Neuronal stem cell (in vitro differentiated cells): Measurements from ENCODE around the gene CDKL4.

Source experiments
- DNase-seq: peaks from one replicate; pipeline ENCODE4 v3.0.0-alpha.2; 2013; ENCODE audit warnings: low spot score
- H2AFZ ChIP-seq: one replicate; pipeline ENCODE4 v1.6.1; 2013; ENCODE audit warnings: mild to moderate bottlenecking, low read length, inconsistent platforms
- H2AK5ac ChIP-seq: 2 replicates; pipeline ENCODE4 v1.6.1; 2013; ENCODE audit warnings: low read depth, mild to moderate bottlenecking, inconsistent platforms, low read length, moderate library complexity, mixed read lengths
- H2BK120ac ChIP-seq: 2 replicates; pipeline ENCODE4 v1.6.1; 2013; ENCODE audit warnings: low read depth, mild to moderate bottlenecking, inconsistent platforms, low read length, moderate library complexity, mixed read lengths
- H2BK12ac ChIP-seq: one replicate; pipeline ENCODE4 v1.6.1; 2013; ENCODE audit warnings: low read length, inconsistent platforms
- H2BK15ac ChIP-seq: 2 replicates; pipeline ENCODE4 v1.6.1; 2013; ENCODE audit warnings: mild to moderate bottlenecking, low read length, inconsistent platforms, mixed read lengths
- H2BK5ac ChIP-seq: one replicate; pipeline ENCODE4 v1.6.1; 2013; ENCODE audit warnings: inconsistent platforms, mild to moderate bottlenecking, low read length, moderate library complexity
- H3K14ac ChIP-seq: one replicate; pipeline ENCODE4 v1.6.1; 2013; ENCODE audit warnings: low read length, inconsistent platforms
- H3K18ac ChIP-seq: 2 replicates; pipeline ENCODE4 v1.6.1; 2013; ENCODE audit warnings: low read length, inconsistent platforms
- H3K23ac ChIP-seq: 2 replicates; pipeline ENCODE4 v1.6.1; 2013; ENCODE audit warnings: low read depth, mild to moderate bottlenecking, mixed read lengths, low read length, inconsistent platforms; ENCODE audit not compliant: poor library complexity
- H3K27ac ChIP-seq: replicated peaks from 3 replicates; pipeline ENCODE4 v1.5.1; 2013; ENCODE audit warnings: low read length, inconsistent platforms
- H3K27me3 ChIP-seq, 3 experiments: 2 replicates each; pipeline ENCODE4 v1.6.1; 2013; ENCODE audit warnings: low read length in 3 of 3, mild to moderate bottlenecking in 2 of 3, inconsistent platforms in 1 of 3, low read depth in 1 of 3, mixed read lengths in 1 of 3, moderate library complexity in 1 of 3; ENCODE audit not compliant: control insufficient read depth in 3 of 3, insufficient read depth in 3 of 3
- H3K36me3 ChIP-seq, 2 donors: replicated peaks in 1 of 2; 2 replicates each; pipeline ENCODE4 v1.6.1; 2013; ENCODE audit warnings: low read length in 2 of 2; ENCODE audit not compliant: control insufficient read depth in 2 of 2, insufficient read depth in 2 of 2
- H3K4ac ChIP-seq: 2 replicates; pipeline ENCODE4 v1.6.1; 2013; ENCODE audit warnings: inconsistent platforms, mild to moderate bottlenecking, low read length, moderate library complexity
- H3K4me1 ChIP-seq, 2 donors: 1 replicate in 1 of 2; 2 replicates in 1 of 2; pipeline ENCODE4 v1.6.1; 2013; ENCODE audit warnings: low read length in 2 of 2, low read depth in 1 of 2; ENCODE audit not compliant: control insufficient read depth in 2 of 2, insufficient read depth in 1 of 2
- H3K4me2 ChIP-seq: one replicate; pipeline ENCODE4 v1.6.1; 2013; ENCODE audit warnings: mild to moderate bottlenecking, low read length, inconsistent platforms; ENCODE audit not compliant: insufficient read depth, poor library complexity, severe bottlenecking
- H3K4me3 ChIP-seq, 2 donors: 2 replicates each; pipeline ENCODE4 v1.5.1; 2013; ENCODE audit warnings: low read length in 2 of 2, mild to moderate bottlenecking in 2 of 2, inconsistent platforms in 1 of 2, moderate library complexity in 1 of 2
- H3K79me1 ChIP-seq: one replicate; pipeline ENCODE4 v1.6.1; 2013; ENCODE audit warnings: low read depth, mild to moderate bottlenecking, inconsistent platforms, low read length, moderate library complexity
- H3K9ac ChIP-seq: one replicate; pipeline ENCODE4 v1.6.1; 2013; ENCODE audit warnings: mild to moderate bottlenecking, low read depth, low read length, inconsistent platforms; ENCODE audit not compliant: poor library complexity
- H3K9me3 ChIP-seq, 2 donors: replicated peaks in 1 of 2; 2 replicates each; pipeline versions ENCODE3 to v1.6.1; 2013; ENCODE audit warnings: low read length in 2 of 2, mild to moderate bottlenecking in 2 of 2, inconsistent platforms in 1 of 2, low read depth in 1 of 2, mixed read lengths in 1 of 2, moderate library complexity in 1 of 2; ENCODE audit not compliant: control insufficient read depth in 2 of 2, insufficient read depth in 1 of 2
- H4K8ac ChIP-seq: one replicate; pipeline ENCODE4 v1.6.1; 2013; ENCODE audit warnings: low read depth, mild to moderate bottlenecking, inconsistent platforms, low read length, moderate library complexity
- H4K91ac ChIP-seq: one replicate; pipeline ENCODE4 v1.6.1; 2013; ENCODE audit warnings: low read length, low read depth, mild to moderate bottlenecking, inconsistent platforms; ENCODE audit not compliant: poor library complexity
- WGBS, 2 donors: extraction: QIAGEN DNeasy Blood & Tissue Kit; methylation state at CpG; one replicate each; pipeline ENCODE4 v1.1.7; 2013; ENCODE audit warnings: missing lambda C conversion rate in 2 of 2, mixed read lengths in 1 of 2; ENCODE audit not compliant: insufficient read length in 2 of 2, insufficient replicate concordance in 1 of 2; ENCODE audit errors: extremely low coverage in 2 of 2; 5-methylcytosine and 5-hydroxymethylcytosine counted together

CDKL4 gene

DNA sequence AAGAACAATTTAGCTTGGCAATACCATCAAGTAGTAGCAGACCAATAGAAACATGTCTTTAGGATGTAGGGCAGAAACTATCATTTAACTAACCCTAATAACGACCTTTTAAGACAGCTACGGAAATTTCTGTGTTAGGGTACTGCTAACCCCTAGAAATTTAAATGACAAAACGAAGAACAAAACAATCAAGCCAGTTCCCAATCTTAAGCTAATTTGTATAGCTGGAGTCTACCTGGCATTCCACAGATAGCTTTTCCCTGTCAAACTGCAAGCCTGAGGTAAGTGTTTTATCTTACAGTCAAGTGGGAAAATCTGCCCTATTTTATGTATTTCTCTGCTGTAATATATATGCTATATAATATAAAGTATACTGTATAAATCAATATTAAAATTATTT, 37.6 kb upstream of the CDKL4 start:
- WGBS, 2 donors = no CpG with 5 or more reads among the region's 3 CpGs
- Histone ChIP-seq H2BK5ac (no peak overlapping the region), H3K9me3 (peaks cover 0 to 3% of the 10 kb centered on the region in 2 donors)

DNA sequence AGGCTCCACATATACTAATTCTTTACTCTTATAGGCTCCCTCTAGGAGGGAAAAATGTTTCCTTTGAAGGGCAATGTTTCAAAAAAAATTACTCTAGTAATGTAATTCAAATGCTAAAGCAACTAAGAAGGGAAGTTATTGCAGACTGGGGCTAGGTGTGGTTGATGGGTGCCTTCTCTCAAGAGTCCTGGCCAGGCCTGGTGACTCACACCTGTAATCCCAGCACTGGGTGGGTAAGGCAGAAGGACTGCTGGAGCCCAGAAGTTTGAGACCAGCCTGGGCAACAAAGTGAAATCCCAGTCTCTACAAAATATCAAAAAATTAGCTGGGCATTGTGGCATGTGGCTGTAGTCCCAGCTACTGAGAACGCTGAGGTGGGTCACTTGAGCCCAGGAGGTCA, 31.2 kb upstream of the CDKL4 start:
- H3K9ac ChIP-seq = no peak overlapping the region
- no peak for DNase-seq
- no peak overlapping the region for H2BK12ac ChIP-seq
- no peak overlapping the region for H2BK5ac ChIP-seq
- no peak overlapping the region for H4K8ac ChIP-seq
- H3K36me3 ChIP-seq = peaks cover 5 to 98% of the 10 kb centered on the region in 2 donors
- no peak overlapping the region for H2BK120ac ChIP-seq
- H2BK15ac ChIP-seq = no peak overlapping the region
- H3K23ac ChIP-seq = no peak overlapping the region
- no peak overlapping the region for H2AFZ ChIP-seq
- H3K4me2 ChIP-seq = no peak overlapping the region
- H3K14ac ChIP-seq = no peak overlapping the region
- peaks cover 0 to 6% of the 10 kb centered on the region in 2 donors for H3K9me3 ChIP-seq
- H3K18ac ChIP-seq = no peak overlapping the region
- H4K91ac ChIP-seq = no peak overlapping the region
- no peak overlapping the region for H3K4ac ChIP-seq
- H3K27me3 ChIP-seq = no peaks in the 10 kb centered on the region
- no peaks in the 10 kb centered on the region for H3K79me1 ChIP-seq
- H2AK5ac ChIP-seq = no peak overlapping the region
- no peaks in the 10 kb centered on the region for H3K4me1 ChIP-seq
- no peak overlapping the region for H3K27ac ChIP-seq
- WGBS, 2 donors = no CpG with 5 or more reads among the region's 1 CpG
- H3K4me3 ChIP-seq = no peak overlapping the region

More for the DNA sequence above, 37.6 kb upstream of the CDKL4 start:
- Histone ChIP-seq H4K91ac (no peak overlapping the region), H3K4me1 (no peaks in the 10 kb centered on the region), H2AK5ac (no peak overlapping the region), H2BK15ac (no peak overlapping the region), H3K27me3 (no peaks in the 10 kb centered on the region), H2BK120ac (no peak overlapping the region), H3K4me3 (no peak overlapping the region), H3K23ac (no peak overlapping the region), H3K9ac (no peak overlapping the region), H3K18ac (no peak overlapping the region), H2AFZ (no peak overlapping the region), H3K27ac (no peak overlapping the region), H3K79me1 (peaks cover 1% of the 10 kb centered on the region), H4K8ac (no peak overlapping the region), H3K36me3 (peaks cover 8 to 100% of the 10 kb centered on the region in 2 donors), H2BK12ac (no peak overlapping the region), H3K14ac (no peak overlapping the region), H3K4ac (no peak overlapping the region), H3K4me2 (no peak overlapping the region)
- DNase-seq = no peak

DNA sequence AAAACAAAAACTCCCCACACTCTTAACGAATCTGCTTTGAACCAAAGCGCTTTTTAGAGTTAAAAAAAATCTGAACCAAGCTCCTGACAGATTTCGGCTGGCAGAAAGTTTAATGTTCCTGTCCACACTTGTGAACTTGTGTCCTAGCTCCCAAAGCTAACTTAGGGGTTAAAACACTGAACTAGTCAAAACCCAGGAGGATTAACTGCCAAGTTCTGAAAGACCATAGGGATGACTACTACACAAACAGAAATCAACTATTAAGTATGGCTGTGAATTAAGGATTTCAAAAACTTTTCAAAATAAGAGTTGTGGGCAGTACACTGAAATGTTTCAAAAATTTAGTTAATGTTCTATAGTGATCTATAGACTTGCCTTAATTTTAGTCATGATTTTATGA, 26.2 kb upstream of the CDKL4 start:
- Histone ChIP-seq H3K36me3 (peaks cover 0 to 96% of the 10 kb centered on the region in 2 donors), H2BK12ac (no peak overlapping the region), H2BK15ac (no peak overlapping the region), H4K91ac (no peak overlapping the region), H2AFZ (no peak overlapping the region), H3K4ac (no peak overlapping the region), H2AK5ac (no peak overlapping the region), H3K23ac (no peak overlapping the region), H3K4me2 (no peak overlapping the region), H3K79me1 (no peaks in the 10 kb centered on the region), H2BK120ac (no peak overlapping the region), H3K27me3 (no peaks in the 10 kb centered on the region), H2BK5ac (no peak overlapping the region), H3K14ac (no peak overlapping the region), H3K4me3 (no peak overlapping the region), H3K18ac (no peak overlapping the region), H3K4me1 (no peaks in the 10 kb centered on the region), H3K27ac (no peak overlapping the region), H3K9me3 (no peaks in the 10 kb centered on the region), H3K9ac (no peak overlapping the region), H4K8ac (no peak overlapping the region)
- no peak for DNase-seq
- WGBS, 2 donors = no CpG with 5 or more reads among the region's 3 CpGs

DNA sequence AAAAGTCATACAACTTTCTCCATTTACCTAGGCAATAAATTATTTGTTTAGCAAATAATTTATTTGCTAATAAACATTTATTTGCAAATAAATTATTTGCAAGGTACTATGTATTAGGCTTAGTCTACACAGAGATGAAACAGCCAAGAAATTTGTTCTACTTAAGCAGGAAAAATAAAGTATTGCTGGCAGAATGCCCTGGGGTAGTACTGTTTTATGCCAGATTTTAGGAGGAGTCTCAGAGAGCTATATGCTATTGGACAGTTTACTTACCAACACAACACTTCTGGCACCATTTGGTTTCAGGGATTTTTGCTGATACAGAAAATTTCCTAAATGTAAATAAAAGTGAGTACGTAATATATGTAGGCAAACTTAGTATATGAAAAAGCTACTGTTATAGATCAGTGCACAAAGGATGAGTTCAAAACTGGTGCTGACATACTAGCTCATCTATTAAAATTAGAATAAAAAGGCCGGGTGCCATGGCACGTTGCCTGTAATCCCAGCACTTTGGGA, 23.2 kb upstream of the CDKL4 start:
- Histone ChIP-seq H2BK12ac (no peak overlapping the region), H2AFZ (no peak overlapping the region), H3K9me3 (no peaks in the 10 kb centered on the region), H3K27me3 (no peaks in the 10 kb centered on the region), H3K4me3 (no peak overlapping the region), H3K79me1 (no peaks in the 10 kb centered on the region), H2BK5ac (no peak overlapping the region), H3K4me2 (no peak overlapping the region), H3K36me3 (peaks cover 0 to 95% of the 10 kb centered on the region in 2 donors), H3K14ac (no peak overlapping the region), H2AK5ac (no peak overlapping the region), H3K9ac (no peak overlapping the region), H3K18ac (no peak overlapping the region), H3K4ac (no peak overlapping the region), H3K27ac (no peak overlapping the region), H4K91ac (no peak overlapping the region), H3K23ac (no peak overlapping the region), H3K4me1 (no peaks in the 10 kb centered on the region), H2BK120ac (no peak overlapping the region), H2BK15ac (no peak overlapping the region), H4K8ac (no peak overlapping the region)
- DNase-seq = no peak
- no CpG with 5 or more reads among the region's 3 CpGs for WGBS, 2 donors
